H1 (cell line): ENCODE data around the gene OXTR. TPM values are rescaled to one million over a fixed set of nuclear protein-coding genes. Genes with fewer than 3 reads are reported as not detected.

Source experiments
- CTCF ChIA-PET: fragments of 300-600 bp; sonication (Branson Sonifier 250); formaldehyde crosslinking; loops from one replicate; lab custom pipeline; 2021; ENCODE audit not compliant: partially characterized antibody; lab: Charles Lee
- POLR2A ChIA-PET: fragments of 300-600 bp; sonication (Branson Sonifier 250); formaldehyde crosslinking; loops from one replicate; lab custom pipeline; 2021; ENCODE audit warnings: inconsistent platforms; ENCODE audit not compliant: partially characterized antibody; lab: Charles Lee
- DNase-seq, 2 experiments: peaks; one replicate each; pipeline versions ENCODE4 v3.0.0 to v3.0.0-alpha.2; 2010 to 2022; ENCODE audit warnings: low spot score in 2 of 2, low read depth in 1 of 2, mixed read lengths in 1 of 2
- FAIRE-seq: peaks from 2 replicates; lab custom pipeline; 2011; peaks lifted over from hg19 to GRCh38; lab: Jason Lieb, UNC
- H2AFZ ChIP-seq: 2 replicates; pipeline ENCODE4 v1.8.1; 2012; ENCODE audit warnings: low read length, inconsistent platforms
- H2AK5ac ChIP-seq: 2 replicates; pipeline ENCODE4 v1.6.1; 2013; ENCODE audit warnings: low read depth, low read length
- H2BK120ac ChIP-seq: replicated peaks from 2 replicates; pipeline ENCODE3; 2013; ENCODE audit warnings: low read depth, low read length, inconsistent platforms
- H2BK12ac ChIP-seq: 2 replicates; pipeline ENCODE4 v1.6.1; 2013; ENCODE audit warnings: low read depth, low read length
- H2BK15ac ChIP-seq: 2 replicates; pipeline ENCODE4 v1.6.1; 2013; ENCODE audit warnings: low read length
- H2BK20ac ChIP-seq: 2 replicates; pipeline ENCODE4 v1.6.1; 2013; ENCODE audit warnings: low read length
- H2BK5ac ChIP-seq: 2 replicates; pipeline ENCODE4 v1.6.1; 2013; ENCODE audit warnings: low read depth, low read length
- H3K14ac ChIP-seq: 2 replicates; pipeline ENCODE4 v1.6.1; 2013; ENCODE audit warnings: inconsistent platforms; ENCODE audit not compliant: insufficient read length
- H3K18ac ChIP-seq: 2 replicates; pipeline ENCODE4 v1.6.1; 2013; ENCODE audit warnings: low read length; ENCODE audit errors: extremely low read depth
- H3K23ac ChIP-seq: 2 replicates; pipeline ENCODE4 v1.6.1; 2013; ENCODE audit warnings: inconsistent platforms; ENCODE audit not compliant: insufficient read length
- H3K23me2 ChIP-seq: 2 replicates; pipeline ENCODE4 v1.6.1; 2013; ENCODE audit warnings: low read depth, low read length
- H3K27ac ChIP-seq: 2 replicates; pipeline ENCODE4 v1.6.1; 2011; ENCODE audit warnings: low read depth, low read length, inconsistent platforms
- H3K27me3 ChIP-seq, 4 experiments: replicated peaks in 1 of 4; 1 replicate in 1 of 4; 2 replicates in 3 of 4; pipeline versions ENCODE4 v1.6.1 to v1.8.1; 2011 to 2013; ENCODE audit warnings: low read length in 3 of 4, mild to moderate bottlenecking in 3 of 4, inconsistent platforms in 2 of 4, mixed read lengths in 2 of 4, moderate library complexity in 1 of 4; ENCODE audit not compliant: control insufficient read depth in 3 of 4, insufficient read depth in 3 of 4; ENCODE audit errors: extremely low read depth in 1 of 4
- H3K36me3 ChIP-seq, 4 experiments: 2 replicates each; pipeline versions ENCODE4 v1.6.1 to v1.8.1; 2011 to 2013; ENCODE audit warnings: mild to moderate bottlenecking in 4 of 4, low read length in 3 of 4, moderate library complexity in 2 of 4, control low read depth in 1 of 4, inconsistent platforms in 1 of 4; ENCODE audit not compliant: insufficient read depth in 4 of 4, control insufficient read depth in 2 of 4
- H3K4ac ChIP-seq: replicated peaks from 2 replicates; pipeline ENCODE3; 2013; ENCODE audit warnings: low read length, low read depth, mixed read lengths, inconsistent platforms; ENCODE audit not compliant: insufficient read length
- H3K4me1 ChIP-seq, 4 experiments: replicated peaks in 1 of 4; 1 replicate in 1 of 4; 2 replicates in 3 of 4; pipeline versions ENCODE4 v1.6.1 to v1.8.1; 2011 to 2013; ENCODE audit warnings: low read length in 3 of 4, inconsistent platforms in 2 of 4, mixed read lengths in 1 of 4; ENCODE audit not compliant: insufficient read depth in 4 of 4, control insufficient read depth in 3 of 4
- H3K4me2 ChIP-seq, 2 experiments: 2 replicates each; pipeline versions ENCODE4 v1.6.1 to v1.8.1; 2011 to 2013; ENCODE audit warnings: low read depth in 2 of 2, low read length in 2 of 2, control low read depth in 1 of 2, inconsistent platforms in 1 of 2, mild to moderate bottlenecking in 1 of 2; ENCODE audit not compliant: insufficient read depth in 1 of 2
- H3K4me3 ChIP-seq, 4 experiments: fragments of 200-600, 300-600 bp in 1 of 4; sonication (generic), shearing (Covaris generic), sonication (Bioruptor Twin) in 1 of 4; 2 replicates each; pipeline versions ENCODE4 v1.5.1 to v1.8.1; 2011 to 2016; ENCODE audit warnings: low read length in 4 of 4, low read depth in 3 of 4, control low read depth in 2 of 4, inconsistent platforms in 2 of 4, mild to moderate bottlenecking in 2 of 4, mixed read lengths in 1 of 4, moderate library complexity in 1 of 4; ENCODE audit not compliant: insufficient read depth in 2 of 4; ENCODE audit errors: extremely low read depth in 1 of 4
- H3K56ac ChIP-seq: replicated peaks from 2 replicates; pipeline ENCODE3; 2013; ENCODE audit warnings: low read depth, mild to moderate bottlenecking, mixed read lengths, low read length, inconsistent platforms; ENCODE audit not compliant: insufficient read length
- H3K79me1 ChIP-seq: 2 replicates; pipeline ENCODE4 v1.6.1; 2013; ENCODE audit warnings: low read depth, low read length, control low read depth
- H3K79me2 ChIP-seq, 2 experiments: 2 replicates each; pipeline versions ENCODE4 v1.6.1 to v1.8.1; 2012 to 2013; ENCODE audit warnings: low read length in 2 of 2, mild to moderate bottlenecking in 2 of 2, inconsistent platforms in 1 of 2; ENCODE audit not compliant: insufficient read depth in 2 of 2, control insufficient read depth in 1 of 2
- H3K9ac ChIP-seq, 4 experiments: replicated peaks in 1 of 4; 1 replicate in 1 of 4; 2 replicates in 3 of 4; pipeline versions ENCODE4 v1.6.1 to v1.8.1; 2011 to 2013; ENCODE audit warnings: low read depth in 3 of 4, low read length in 3 of 4, control low read depth in 2 of 4, mild to moderate bottlenecking in 2 of 4, moderate library complexity in 2 of 4, inconsistent platforms in 1 of 4; ENCODE audit errors: extremely low read depth in 1 of 4
- H3K9me3 ChIP-seq, 2 experiments: 2 replicates each; pipeline versions ENCODE4 v1.6.1 to v1.8.1; 2012 to 2013; ENCODE audit warnings: mild to moderate bottlenecking in 2 of 2, moderate library complexity in 2 of 2, control low read depth in 1 of 2, inconsistent platforms in 1 of 2, low read depth in 1 of 2, low read length in 1 of 2, mixed read lengths in 1 of 2; ENCODE audit not compliant: insufficient read depth in 2 of 2
- H4K20me1 ChIP-seq, 2 experiments: replicated peaks in 1 of 2; 2 replicates each; pipeline versions ENCODE3 to v1.8.1; 2011 to 2013; ENCODE audit warnings: inconsistent platforms in 2 of 2, low read length in 2 of 2, mild to moderate bottlenecking in 1 of 2; ENCODE audit not compliant: insufficient read depth in 2 of 2, control insufficient read depth in 1 of 2
- H4K5ac ChIP-seq: 2 replicates; pipeline ENCODE4 v1.6.1; 2013; ENCODE audit warnings: low read length, low read depth, mixed read lengths, inconsistent platforms; ENCODE audit not compliant: insufficient read length
- H4K8ac ChIP-seq: 2 replicates; pipeline ENCODE4 v1.8.0; 2013; ENCODE audit warnings: mild to moderate bottlenecking, moderate library complexity, low read length, inconsistent platforms; ENCODE audit not compliant: insufficient read depth; ENCODE audit errors: extremely low read depth
- H4K91ac ChIP-seq: replicated peaks from 2 replicates; pipeline ENCODE3; 2013; ENCODE audit warnings: low read length, mixed read lengths, inconsistent platforms; ENCODE audit not compliant: insufficient read length
- CBX8 ChIP-seq: fragments of 300-800, 300-1000 bp; sonication (generic); IDR thresholded peaks from 2 replicates; pipeline ENCODE4 v1.7.1; 2016; ENCODE audit warnings: low read depth, low read length, borderline replicate concordance
- CTBP2 ChIP-seq: IDR thresholded peaks from 2 replicates; pipeline ENCODE4 v1.7.0; 2011; ENCODE audit warnings: borderline replicate concordance, mild to moderate bottlenecking, moderate library complexity, mixed read lengths, low read length; ENCODE audit not compliant: insufficient read depth, insufficient read length
- RXRA ChIP-seq: IDR thresholded peaks from 2 replicates; pipeline ENCODE4 v1.6.1; 2011; ENCODE audit warnings: low read depth, mild to moderate bottlenecking, low read length, moderate library complexity; ENCODE audit not compliant: insufficient read depth
- SP4 ChIP-seq: IDR thresholded peaks from 2 replicates; pipeline ENCODE4 v1.6.1; 2012; ENCODE audit warnings: low read length, inconsistent platforms
- WGBS, 2 experiments: shearing (Covaris generic) in 1 of 2; methylation state at CpG; one replicate each; pipeline versions ENCODE4 v1.1.6 to v1.1.7; 2013 to 2015; ENCODE audit warnings: low lambda C conversion rate in 2 of 2, mixed read lengths in 2 of 2, inconsistent platforms in 1 of 2, low coverage in 1 of 2, missing lambda C conversion rate in 1 of 2; ENCODE audit not compliant: insufficient replicate concordance in 2 of 2, insufficient coverage in 1 of 2, insufficient read length in 1 of 2; ENCODE audit errors: extremely low coverage in 1 of 2, missing lambda C conversion rate in 1 of 2; 5-methylcytosine and 5-hydroxymethylcytosine counted together
- polyA plus RNA-seq, 7 experiments: library from polyadenylated mRNA; depleted of rRNA in 3 of 7; stranded (reverse) in 5 of 7; unstranded in 2 of 7; fragments of >200 nt in 5 of 7; fragments of 200-250 nt in 2 of 7; gene quantifications; 1 replicate in 5 of 7; 2 replicates in 1 of 7; 4 replicates in 1 of 7; pipeline versions ENCODE4 v1.2.1 to v1.2.3, GENCODE V29; 2011 to 2013; ENCODE audit warnings: missing spikeins in 2 of 7, mixed read lengths in 2 of 7
- total RNA-seq: library from RNA; stranded (reverse); fragmentation: NEBNext Ultra II Directional; extraction: Animal tissue kit (Norgen Biotek cat#: 25700); gene quantifications from 2 replicates; pipeline ENCODE4 v1.2.1, GENCODE V29; 2021

OXTR gene
- total and polyA plus RNA-seq, 2 of the 8 experiments (the other 6 are each of a cell fraction or from before 2014, with no cell fraction given), result 0.77 to 2.3 TPM

GRCh38 chr3:8733332-8734094, 35.9 kb downstream of the OXTR start, which contains the start of gene CAV3:
TSS of gene CAV3 (plus strand) at chr3:8733802. CDS start at chr3:8733877, 75 bp downstream.
- Histone ChIP-seq H3K23ac (no peak within 1 kb of the TSS), H3K79me2 (no peaks in the 10 kb centered on the region), H3K4me3 (no peak within 1 kb of the TSS), H4K20me1 (no peaks in the 10 kb centered on the region), H3K9ac (no peak within 1 kb of the TSS), H3K18ac (peak within 1 kb of the TSS; percentile 32; the same call in 1 of the 2 replicates), H4K5ac (no peak within 1 kb of the TSS), H3K4me2 (0 out of 4 replicates have a peak within 1 kb of the TSS, but pooled peaks of 1 of the 2 experiments have one; percentile 29), H3K27me3 (peaks cover 0 to 2% (median 0%) of the 10 kb centered on the region in 4 experiments; a peak in 3 of 7 replicates), H2BK15ac (no peak within 1 kb of the TSS), H3K79me1 (no peaks in the 10 kb centered on the region), H2BK12ac (peak within 1 kb of the TSS; percentile 0; the same call in 1 of the 2 replicates), H2BK5ac (no peak within 1 kb of the TSS), H3K14ac (no peak within 1 kb of the TSS), H4K91ac (no peak within 1 kb of the TSS), H2AFZ (peak within 1 kb of the TSS; percentile 68; the same call in 1 of the 2 replicates), H4K8ac (no peak within 1 kb of the TSS; the same call in 1 of the 2 replicates), H2BK20ac (no peak within 1 kb of the TSS), H2BK120ac (no peak within 1 kb of the TSS), H3K4ac (no peak within 1 kb of the TSS), H3K27ac (no peak within 1 kb of the TSS), H3K9me3 (no peaks in the 10 kb centered on the region), H3K36me3 (no peaks in the 10 kb centered on the region), H2AK5ac (no peak within 1 kb of the TSS), H3K56ac (no peak within 1 kb of the TSS), H3K4me1 (peaks cover 0 to 7% (median 3%) of the 10 kb centered on the region in 4 experiments; a peak in 4 of 7 replicates), H3K23me2 (no peaks in the 10 kb centered on the region)
- no peak for FAIRE-seq
- WGBS, 2 experiments, result 90% methylated on average over 19 of the region's 23 CpGs; no CpG with 5 or more reads in 1 of the 2 experiments
- TF ChIP-seq RXRA (no peak), CBX8 (no peak), SP4 (no peak), CTBP2 (no peak)
- ChIA-PET CTCF (interaction anchor here (1.1 to 6.5 kb wide), 8 partner anchors 7 to 36 kb away, joined by 3 to 37 read pairs (median 10); partner anchors contain the start of gene OXTR), POLR2A (interaction anchor here (1.2 to 1.3 kb wide), 2 partner anchors 8 to 12 kb away, joined by 3 read pairs; no protein-coding TSS in a partner anchor)
- no peak for DNase-seq
